Adrenal gland (tissue), 5 donors: ENCODE measurements around the gene THSD7A.

Experiments
- POLR2A ChIP-seq, 2 donors: fragments of 450-650 bp; IDR thresholded peaks; one replicate each; pipeline ENCODE4 v1.6.1; 2017; ENCODE audit warnings: antibody characterized with exemption in 2 of 2, mild to moderate bottlenecking in 2 of 2, moderate library complexity in 1 of 2
- TF ChIP-seq, protein P1 (sequence below), 6 experiments: fragments of 450-650 bp in 4 of 6; fragments of 200-600 bp in 2 of 6; sonication (generic) in 1 of 6; IDR thresholded peaks; 1 replicate in 5 of 6; 2 replicates in 1 of 6; pipeline versions ENCODE4 v1.5.1 to v1.8.0; 2016 to 2021; ENCODE audit warnings: antibody characterized with exemption in 6 of 6, mild to moderate bottlenecking in 2 of 6, moderate library complexity in 1 of 6
- donor health status: DM: no; HTN: no; CAD: no.

DNA sequence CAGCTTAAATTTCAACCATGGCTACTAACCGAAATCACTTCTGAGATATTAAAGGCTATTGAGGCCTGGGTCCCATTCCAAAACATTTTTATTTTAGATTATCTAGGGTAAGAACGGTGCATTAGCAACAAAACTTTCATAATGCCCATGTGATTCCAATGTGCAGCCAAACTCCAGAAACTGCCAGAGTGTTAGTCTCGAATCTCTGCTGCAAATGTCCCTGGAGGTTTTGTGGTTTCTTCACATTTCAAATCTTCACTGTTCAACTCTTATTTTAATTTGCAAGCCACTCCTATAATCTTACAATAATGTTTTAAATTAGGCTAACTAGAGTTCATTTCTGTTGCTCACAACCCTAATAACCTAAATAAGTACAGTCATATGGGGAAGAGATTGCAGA lies 501.3 kb downstream of the THSD7A start:
- TF ChIP-seq, protein P1, sequence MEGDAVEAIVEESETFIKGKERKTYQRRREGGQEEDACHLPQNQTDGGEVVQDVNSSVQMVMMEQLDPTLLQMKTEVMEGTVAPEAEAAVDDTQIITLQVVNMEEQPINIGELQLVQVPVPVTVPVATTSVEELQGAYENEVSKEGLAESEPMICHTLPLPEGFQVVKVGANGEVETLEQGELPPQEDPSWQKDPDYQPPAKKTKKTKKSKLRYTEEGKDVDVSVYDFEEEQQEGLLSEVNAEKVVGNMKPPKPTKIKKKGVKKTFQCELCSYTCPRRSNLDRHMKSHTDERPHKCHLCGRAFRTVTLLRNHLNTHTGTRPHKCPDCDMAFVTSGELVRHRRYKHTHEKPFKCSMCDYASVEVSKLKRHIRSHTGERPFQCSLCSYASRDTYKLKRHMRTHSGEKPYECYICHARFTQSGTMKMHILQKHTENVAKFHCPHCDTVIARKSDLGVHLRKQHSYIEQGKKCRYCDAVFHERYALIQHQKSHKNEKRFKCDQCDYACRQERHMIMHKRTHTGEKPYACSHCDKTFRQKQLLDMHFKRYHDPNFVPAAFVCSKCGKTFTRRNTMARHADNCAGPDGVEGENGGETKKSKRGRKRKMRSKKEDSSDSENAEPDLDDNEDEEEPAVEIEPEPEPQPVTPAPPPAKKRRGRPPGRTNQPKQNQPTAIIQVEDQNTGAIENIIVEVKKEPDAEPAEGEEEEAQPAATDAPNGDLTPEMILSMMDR (IDR thresholded peaks at IDR 0.05): no peak
- no peak for TF ChIP-seq POLR2A (IDR thresholded peaks at IDR 0.05)
